ENCODE data around the gene GRK1.

DNA sequence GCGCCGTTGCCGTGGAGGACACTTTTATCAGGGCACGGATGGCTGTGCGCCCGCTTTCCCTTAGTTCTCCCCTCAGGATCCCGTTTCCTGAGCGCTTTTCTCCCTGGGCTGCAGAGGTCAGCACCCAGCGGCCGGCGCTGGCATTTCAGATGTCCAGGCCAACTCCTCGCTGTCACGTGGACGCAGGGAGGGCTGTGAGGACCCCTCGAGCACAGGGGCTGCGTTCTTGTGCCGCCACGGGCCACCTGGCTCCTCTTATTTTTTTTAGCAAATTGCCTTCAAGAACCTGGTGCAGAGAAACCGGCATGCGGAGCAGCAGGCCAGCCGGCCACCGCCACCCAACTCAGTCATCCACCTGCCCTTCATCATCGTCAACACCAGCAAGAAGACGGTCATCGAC, 31.3 kb upstream of the GRK1 start:
- no peak for TF ChIP-seq POLR2A (IDR thresholded peaks at IDR 0.05)
- TF ChIP-seq, protein P1, sequence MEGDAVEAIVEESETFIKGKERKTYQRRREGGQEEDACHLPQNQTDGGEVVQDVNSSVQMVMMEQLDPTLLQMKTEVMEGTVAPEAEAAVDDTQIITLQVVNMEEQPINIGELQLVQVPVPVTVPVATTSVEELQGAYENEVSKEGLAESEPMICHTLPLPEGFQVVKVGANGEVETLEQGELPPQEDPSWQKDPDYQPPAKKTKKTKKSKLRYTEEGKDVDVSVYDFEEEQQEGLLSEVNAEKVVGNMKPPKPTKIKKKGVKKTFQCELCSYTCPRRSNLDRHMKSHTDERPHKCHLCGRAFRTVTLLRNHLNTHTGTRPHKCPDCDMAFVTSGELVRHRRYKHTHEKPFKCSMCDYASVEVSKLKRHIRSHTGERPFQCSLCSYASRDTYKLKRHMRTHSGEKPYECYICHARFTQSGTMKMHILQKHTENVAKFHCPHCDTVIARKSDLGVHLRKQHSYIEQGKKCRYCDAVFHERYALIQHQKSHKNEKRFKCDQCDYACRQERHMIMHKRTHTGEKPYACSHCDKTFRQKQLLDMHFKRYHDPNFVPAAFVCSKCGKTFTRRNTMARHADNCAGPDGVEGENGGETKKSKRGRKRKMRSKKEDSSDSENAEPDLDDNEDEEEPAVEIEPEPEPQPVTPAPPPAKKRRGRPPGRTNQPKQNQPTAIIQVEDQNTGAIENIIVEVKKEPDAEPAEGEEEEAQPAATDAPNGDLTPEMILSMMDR (IDR thresholded peaks at IDR 0.05) = no peak

Measured in heart left ventricle (tissue), 13 donors.